IPS-18a (cell line): ENCODE data around the gene PSMB5.

Experiments used
- H3K27ac ChIP-seq: one replicate; pipeline ENCODE4 v1.5.1; 2013; ENCODE audit warnings: low read length
- H3K27me3 ChIP-seq: one replicate; pipeline ENCODE4 v1.6.1; 2013; ENCODE audit warnings: mild to moderate bottlenecking, low read length; ENCODE audit not compliant: control insufficient read depth, insufficient read depth
- H3K36me3 ChIP-seq: one replicate; pipeline ENCODE4 v1.6.1; 2013; ENCODE audit warnings: low read depth, low read length; ENCODE audit not compliant: control insufficient read depth
- H3K4me1 ChIP-seq: one replicate; pipeline ENCODE4 v1.6.1; 2013; ENCODE audit warnings: low read depth, low read length; ENCODE audit not compliant: control insufficient read depth
- H3K4me3 ChIP-seq: one replicate; pipeline ENCODE4 v1.5.1; 2013; ENCODE audit warnings: low read length
- H3K9ac ChIP-seq: one replicate; pipeline ENCODE4 v1.6.1; 2013; ENCODE audit warnings: mild to moderate bottlenecking, low read length, moderate library complexity
- H3K9me3 ChIP-seq: one replicate; pipeline ENCODE4 v1.6.1; 2013; ENCODE audit warnings: low read depth, low read length; ENCODE audit not compliant: control insufficient read depth

PSMB5 gene

GRCh38 chr14:23040100-23040499, 5.4 kb upstream of the PSMB5 start:
- H3K9me3 ChIP-seq = no peaks in the 10 kb centered on the region
- peaks cover 7% of the 10 kb centered on the region for H3K4me1 ChIP-seq
- H3K4me3 ChIP-seq = no peak overlapping the region
- H3K36me3 ChIP-seq = no peaks in the 10 kb centered on the region
- H3K27ac ChIP-seq = no peak overlapping the region
- H3K9ac ChIP-seq = no peak overlapping the region
- no peaks in the 10 kb centered on the region for H3K27me3 ChIP-seq

DNA sequence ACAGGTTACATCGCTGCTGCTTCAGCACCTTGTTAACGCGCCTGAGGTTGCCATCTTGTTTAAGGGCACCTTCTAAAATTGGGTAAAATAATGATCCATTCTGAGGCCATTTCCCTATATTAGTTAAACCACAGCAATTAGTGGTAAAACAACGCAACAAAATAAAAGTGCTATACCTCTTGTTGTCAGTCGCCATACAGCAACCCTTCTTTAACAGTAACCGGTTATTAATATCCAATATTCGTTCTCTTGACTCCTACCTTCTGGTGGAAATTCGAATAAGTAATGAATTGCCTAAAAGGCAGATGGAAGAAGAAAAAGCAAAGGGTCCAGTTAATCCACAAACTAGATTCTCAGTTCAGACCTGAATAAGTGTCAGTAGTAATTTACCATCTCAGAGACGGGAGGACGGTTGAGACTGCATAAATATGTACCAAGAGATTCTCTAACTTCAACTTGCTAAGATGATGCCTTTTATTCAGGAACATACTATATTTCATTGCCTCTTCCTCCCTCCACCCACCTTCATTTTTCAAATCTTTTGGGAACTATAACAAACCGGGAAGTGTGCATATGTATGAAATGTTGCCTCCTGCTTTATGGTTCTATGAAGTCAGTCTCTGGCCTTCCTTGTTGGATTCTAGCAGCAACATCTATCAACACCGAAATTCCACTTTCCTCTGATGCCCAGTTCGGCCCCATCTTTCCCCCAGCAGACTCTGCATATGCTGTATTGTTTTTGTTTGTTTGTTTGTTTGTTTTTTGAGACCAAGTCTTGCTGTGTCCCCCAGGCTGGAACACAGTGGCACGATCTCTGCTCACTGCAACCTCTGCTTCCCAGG, 824 bp upstream of the PSMB5 start:
- H3K4me3 ChIP-seq = peak overlapping the region; percentile 93
- H3K4me1 ChIP-seq = peaks cover 8% of the 10 kb centered on the region
- no peaks in the 10 kb centered on the region for H3K27me3 ChIP-seq
- peak overlapping the region; percentile 99 for H3K27ac ChIP-seq
- no peaks in the 10 kb centered on the region for H3K9me3 ChIP-seq
- H3K9ac ChIP-seq = peak overlapping the region; percentile 98
- H3K36me3 ChIP-seq = peaks cover 22% of the 10 kb centered on the region

GRCh38 chr14:23033801-23034497, 751 bp downstream of the PSMB5 start:
- H3K9ac ChIP-seq = peak overlapping the region; percentile 98
- peaks cover 8% of the 10 kb centered on the region for H3K4me1 ChIP-seq
- peak overlapping the region; percentile 99 for H3K27ac ChIP-seq
- no peaks in the 10 kb centered on the region for H3K9me3 ChIP-seq
- peaks cover 31% of the 10 kb centered on the region for H3K36me3 ChIP-seq
- H3K27me3 ChIP-seq = no peaks in the 10 kb centered on the region
- H3K4me3 ChIP-seq = peak overlapping the region; percentile 93

- Histone ChIP-seq H3K27me3 (no peaks in the 10 kb centered on the region), H3K4me1 (peaks cover 8% of the 10 kb centered on the region), H3K36me3 (peaks cover 37% of the 10 kb centered on the region), H3K9ac (peak overlapping the region; percentile 98), H3K27ac (no peak overlapping the region), H3K4me3 (peak overlapping the region; percentile 93), H3K9me3 (no peaks in the 10 kb centered on the region)
Observed at GRCh38 chr14:23033251-23033727, 1.4 kb downstream of the PSMB5 start.

- Histone ChIP-seq H3K9ac (no peak overlapping the region), H3K9me3 (no peaks in the 10 kb centered on the region), H3K36me3 (peaks cover 49% of the 10 kb centered on the region), H3K4me1 (peaks cover 8% of the 10 kb centered on the region), H3K27me3 (no peaks in the 10 kb centered on the region), H3K27ac (no peak overlapping the region), H3K4me3 (no peak overlapping the region)
Observed at GRCh38 chr14:23030936-23031335, 3.8 kb downstream of the PSMB5 start.

DNA sequence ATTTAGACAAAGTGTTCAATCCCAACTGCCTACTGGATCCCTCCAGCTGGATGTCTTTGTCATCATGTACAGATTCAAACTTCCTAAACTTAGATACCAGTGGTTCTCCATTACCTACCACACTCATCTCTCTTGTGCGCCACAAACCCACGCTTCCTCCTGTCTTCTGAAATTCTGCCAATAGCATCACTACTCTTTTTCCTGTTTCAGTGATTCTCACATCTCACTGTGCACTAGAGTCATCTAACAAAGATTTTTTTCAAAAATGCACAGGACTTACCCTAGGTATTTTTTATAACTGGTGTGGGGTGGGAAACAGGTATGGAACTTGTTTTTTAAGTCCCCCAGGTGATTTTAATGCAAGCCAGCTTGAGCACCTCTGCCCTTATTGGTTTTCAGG, 5.9 kb downstream of the PSMB5 start:
- Histone ChIP-seq H3K4me3 (no peak overlapping the region), H3K36me3 (peaks cover 62% of the 10 kb centered on the region), H3K27ac (no peak overlapping the region), H3K9me3 (no peaks in the 10 kb centered on the region), H3K4me1 (peaks cover 5% of the 10 kb centered on the region), H3K27me3 (no peaks in the 10 kb centered on the region), H3K9ac (no peak overlapping the region)

DNA sequence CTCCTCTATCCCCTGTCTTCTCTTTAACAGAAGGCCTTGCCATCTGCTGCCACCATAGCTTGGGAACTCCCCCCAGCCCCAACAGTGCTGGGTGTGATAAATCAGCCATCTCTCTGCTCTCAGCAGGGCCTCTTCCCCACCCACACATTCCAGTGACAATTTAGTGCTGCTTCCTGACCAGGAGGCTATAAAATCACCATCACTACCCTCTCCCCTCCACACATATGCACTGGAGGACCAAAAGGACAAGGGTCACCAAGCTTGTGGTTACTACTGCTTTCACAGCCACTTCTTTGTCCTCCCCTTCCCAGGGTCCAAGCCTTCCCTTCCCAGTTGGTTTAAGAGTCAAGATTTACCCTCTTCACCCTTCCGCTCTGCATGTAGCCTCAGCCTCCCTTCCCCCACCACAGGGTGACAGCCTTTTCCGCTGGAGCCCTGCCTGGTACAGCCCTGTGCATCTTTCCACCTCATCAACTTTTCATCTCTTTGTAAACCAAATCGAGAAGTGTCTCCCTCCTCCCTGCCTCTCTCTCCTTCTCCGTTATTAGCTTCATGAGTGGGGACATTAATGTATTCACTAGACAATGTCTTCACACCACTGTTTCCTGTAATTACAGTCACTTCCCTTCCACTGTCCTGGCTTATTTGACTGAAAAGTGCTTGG, 9.4 kb downstream of the PSMB5 start:
- Histone ChIP-seq H3K9ac (no peak overlapping the region), H3K9me3 (no peaks in the 10 kb centered on the region), H3K27ac (no peak overlapping the region), H3K36me3 (peaks cover 38% of the 10 kb centered on the region), H3K27me3 (no peaks in the 10 kb centered on the region), H3K4me3 (no peak overlapping the region), H3K4me1 (no peaks in the 10 kb centered on the region)

DNA sequence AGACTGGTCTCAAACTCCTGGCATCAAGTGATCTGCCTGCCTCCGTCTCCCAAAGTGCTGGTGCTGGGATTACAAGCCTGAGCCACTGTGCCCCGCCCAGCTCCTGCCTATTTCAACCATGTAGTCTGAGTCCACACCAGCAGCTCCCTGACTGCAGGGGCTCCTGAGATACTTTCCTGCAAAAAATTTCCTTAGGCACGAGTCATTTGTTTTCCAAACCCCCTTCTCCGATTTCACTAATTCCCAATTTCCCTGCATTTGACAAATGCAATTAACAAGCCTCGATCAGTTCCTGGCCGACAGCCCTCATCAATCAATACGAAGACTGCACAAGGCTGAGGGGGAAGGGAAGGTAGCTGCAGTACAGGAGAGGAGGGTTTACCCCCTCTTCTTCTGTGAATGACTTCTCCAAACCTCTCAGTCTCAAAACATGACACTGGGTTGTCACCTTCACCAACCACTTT, 10.1 kb downstream of the PSMB5 start:
- H3K36me3 ChIP-seq = peaks cover 38% of the 10 kb centered on the region
- H3K27ac ChIP-seq = no peak overlapping the region
- H3K4me3 ChIP-seq = no peak overlapping the region
- no peak overlapping the region for H3K9ac ChIP-seq
- H3K9me3 ChIP-seq = no peaks in the 10 kb centered on the region
- no peaks in the 10 kb centered on the region for H3K4me1 ChIP-seq
- H3K27me3 ChIP-seq = no peaks in the 10 kb centered on the region

DNA sequence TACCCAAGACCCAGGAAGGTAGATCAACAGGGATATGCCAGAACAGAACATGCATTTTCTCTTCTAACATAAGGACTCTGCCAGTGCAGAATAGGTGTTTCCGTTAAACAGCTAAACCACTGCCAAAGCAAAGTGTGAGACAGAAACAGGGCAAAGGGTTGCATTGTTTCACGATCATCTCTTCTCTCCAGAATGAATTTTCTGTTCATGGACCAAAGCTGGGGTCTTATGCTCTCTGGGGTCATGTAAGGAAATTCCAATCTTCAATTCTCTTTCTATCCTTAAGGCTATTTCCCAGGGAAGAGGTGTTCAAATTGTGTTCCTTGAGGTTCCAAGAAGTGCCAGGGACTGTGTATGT, 10.9 kb downstream of the PSMB5 start:
- H3K36me3 ChIP-seq = peaks cover 30% of the 10 kb centered on the region
- no peak overlapping the region for H3K27ac ChIP-seq
- H3K4me1 ChIP-seq = no peaks in the 10 kb centered on the region
- H3K4me3 ChIP-seq = no peak overlapping the region
- H3K27me3 ChIP-seq = no peaks in the 10 kb centered on the region
- no peak overlapping the region for H3K9ac ChIP-seq
- H3K9me3 ChIP-seq = no peaks in the 10 kb centered on the region

GRCh38 chr14:23023022-23023794, 11.5 kb downstream of the PSMB5 start:
- Histone ChIP-seq H3K9ac (no peak overlapping the region), H3K4me1 (no peaks in the 10 kb centered on the region), H3K36me3 (peaks cover 25% of the 10 kb centered on the region)

DNA sequence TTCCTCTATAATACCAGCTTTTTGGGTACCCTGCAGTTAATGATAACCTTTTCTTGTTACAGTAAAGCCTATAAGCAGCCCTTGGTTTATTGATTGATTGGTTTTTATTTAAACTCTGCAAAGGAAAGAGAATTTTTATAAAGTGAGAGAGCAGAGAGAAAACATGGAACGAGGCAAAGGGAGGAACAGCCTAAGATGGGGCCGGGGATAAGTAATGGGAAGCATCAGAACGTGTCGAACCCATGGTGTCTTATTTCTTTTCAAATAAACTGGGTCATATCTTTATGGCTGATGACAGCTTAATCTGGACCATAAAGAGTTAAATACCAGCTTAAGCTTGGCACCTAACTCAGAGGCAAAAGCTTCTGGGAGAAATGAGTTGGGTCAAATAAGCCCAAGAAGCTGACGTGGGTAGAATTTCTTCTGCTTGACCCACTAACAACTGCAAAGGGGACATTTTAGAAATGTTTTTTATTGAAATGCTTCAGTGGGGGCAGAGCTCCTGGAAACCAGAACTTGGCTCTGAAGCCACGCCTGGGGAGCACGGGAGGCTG, 12.7 kb downstream of the PSMB5 start:
- Histone ChIP-seq H3K9ac (no peak overlapping the region), H3K4me1 (no peaks in the 10 kb centered on the region), H3K36me3 (peaks cover 19% of the 10 kb centered on the region), H3K4me3 (no peak overlapping the region), H3K27ac (no peak overlapping the region), H3K9me3 (no peaks in the 10 kb centered on the region), H3K27me3 (no peaks in the 10 kb centered on the region)

More at GRCh38 chr14:23023022-23023794, 11.5 kb downstream of the PSMB5 start:
- Histone ChIP-seq H3K4me3 (no peak overlapping the region), H3K9me3 (no peaks in the 10 kb centered on the region), H3K27ac (no peak overlapping the region), H3K27me3 (no peaks in the 10 kb centered on the region)
